ENCODE measurements around the gene PRICKLE1.

The PRICKLE1 gene

DNA sequence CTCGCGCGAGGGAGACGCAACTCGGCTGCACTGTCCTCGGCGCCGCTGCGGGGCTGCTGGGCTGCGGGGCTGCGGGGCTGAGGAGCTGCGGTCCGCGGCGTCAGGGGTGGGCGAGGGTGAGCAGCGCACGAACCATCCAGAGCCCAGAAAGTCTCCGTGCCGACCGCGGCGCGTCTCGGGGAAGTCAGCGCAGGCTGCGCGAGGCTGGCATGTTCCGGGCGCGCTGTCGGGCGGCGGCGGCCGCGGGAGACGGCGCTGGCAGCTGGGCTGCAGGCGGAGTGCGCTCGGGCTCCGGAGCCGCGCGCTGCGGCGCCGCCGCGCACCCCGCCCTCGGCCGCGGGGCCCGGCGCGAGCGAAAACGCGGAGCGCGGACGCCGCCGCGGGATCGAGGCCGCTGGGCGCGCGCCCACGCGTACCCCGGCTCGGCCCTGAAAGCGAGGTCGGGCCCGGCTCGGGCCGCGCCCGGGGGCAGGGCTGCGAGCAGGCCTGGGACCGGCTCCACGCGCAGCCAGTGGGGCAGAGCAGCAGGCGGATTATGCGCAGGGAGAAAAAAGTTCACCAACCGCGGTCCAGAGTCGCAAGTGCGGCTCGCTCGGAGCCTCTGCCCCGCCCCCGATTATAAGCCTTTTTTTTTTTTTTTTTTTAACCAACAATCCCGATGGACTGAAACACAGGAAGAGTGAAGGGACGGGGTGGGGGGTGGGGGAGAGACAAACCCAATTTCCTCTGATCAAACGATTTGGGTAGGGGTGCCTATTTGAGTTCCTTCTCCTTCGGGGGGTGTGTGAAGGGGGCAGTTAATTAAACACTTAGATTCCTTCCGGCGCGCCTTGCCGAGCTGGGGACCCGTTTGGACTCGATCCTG is at the start of gene PRICKLE1:
Gene PRICKLE1, minus strand, starts transcription at position 282 of the 865 bp plus-strand sequence. CDS start 117,230 bp downstream, outside the sequence.
- peak; percentile 71 for DNase-seq (ENCODE audit: low spot score)

DNA sequence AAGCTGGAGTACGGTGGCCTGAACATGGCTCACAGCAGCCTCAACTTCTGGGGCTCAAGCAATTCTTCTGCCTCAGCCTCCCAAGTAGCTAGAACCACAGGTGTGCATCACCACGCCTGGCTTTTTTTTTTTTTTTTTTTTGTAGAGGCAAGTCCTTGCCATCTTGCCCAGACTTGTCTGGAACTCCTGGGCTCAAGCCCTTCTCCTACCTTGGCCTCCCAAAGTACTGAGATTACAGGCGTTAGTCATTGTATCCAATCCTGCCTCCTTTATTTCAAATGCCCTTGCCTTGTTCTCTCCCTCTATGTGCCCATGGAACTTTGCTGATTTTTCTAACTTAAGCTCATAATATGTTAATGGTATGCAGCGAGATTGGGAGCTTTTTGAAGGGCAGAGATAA is 49.2 kb upstream of the PRICKLE1 start:
- DNase-seq (ENCODE audit: low spot score): no peak

DNA sequence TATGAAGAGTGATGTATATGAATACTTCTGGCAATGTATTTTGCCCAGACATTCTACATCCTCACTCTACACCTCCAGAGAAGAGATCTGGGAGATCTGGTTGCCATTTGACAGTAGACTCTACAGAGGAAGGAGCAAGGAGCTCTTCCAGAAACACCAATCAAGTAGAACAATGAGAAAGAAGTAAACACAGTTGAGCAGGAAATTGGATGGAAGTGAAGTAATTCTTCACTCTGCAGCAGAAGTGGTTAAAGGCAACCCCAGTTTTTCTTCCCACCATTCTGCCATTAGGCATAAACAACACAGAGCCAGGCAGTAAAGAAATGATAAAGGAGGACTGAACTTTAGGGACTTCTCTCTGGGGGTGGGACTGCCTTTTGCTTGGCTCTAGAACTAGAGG is 48.5 kb upstream of the PRICKLE1 start:
- no peak for DNase-seq (ENCODE audit: low spot score)

DNA sequence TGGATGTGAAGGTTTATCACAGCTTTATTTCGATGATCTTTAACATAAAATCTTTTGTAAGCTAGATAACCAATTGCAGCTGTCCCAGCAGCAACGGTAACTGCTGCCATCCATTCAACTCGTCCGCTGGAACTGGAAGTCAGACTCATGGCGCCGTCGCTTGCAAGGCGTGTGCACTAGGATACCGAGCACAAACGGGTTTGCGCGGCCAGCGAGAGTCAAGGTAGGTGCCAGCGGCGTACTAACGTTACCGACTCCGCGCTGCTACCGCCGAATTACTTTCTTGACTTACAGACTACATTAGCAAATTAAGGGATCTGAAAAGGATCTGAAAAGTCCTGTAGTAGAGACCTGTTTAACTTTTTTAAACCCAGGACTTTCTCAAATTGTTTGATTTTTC is 47.4 kb upstream of the PRICKLE1 start:
- DNase-seq (ENCODE audit: low spot score): no peak

DNA sequence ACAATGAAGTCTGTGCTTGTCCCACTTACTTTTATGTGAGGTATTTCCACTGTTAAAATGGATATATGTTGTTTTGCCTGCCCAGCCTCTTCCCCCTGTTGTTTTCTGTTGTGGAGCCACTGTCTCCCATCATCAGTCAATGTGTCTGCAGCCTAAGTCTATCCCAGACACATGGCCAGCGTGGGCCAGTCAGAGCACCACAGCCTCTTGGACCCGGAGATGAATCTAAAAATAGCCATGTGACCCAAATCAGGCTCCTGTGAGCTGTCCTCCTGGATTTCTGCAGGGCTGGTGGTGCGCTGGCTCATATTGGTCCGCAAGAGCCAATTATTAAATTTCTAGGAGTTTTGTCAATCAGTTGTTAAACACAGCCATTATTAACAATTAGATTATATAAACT is 44.0 kb upstream of the PRICKLE1 start:
- DNase-seq (ENCODE audit: low spot score): no peak

DNA sequence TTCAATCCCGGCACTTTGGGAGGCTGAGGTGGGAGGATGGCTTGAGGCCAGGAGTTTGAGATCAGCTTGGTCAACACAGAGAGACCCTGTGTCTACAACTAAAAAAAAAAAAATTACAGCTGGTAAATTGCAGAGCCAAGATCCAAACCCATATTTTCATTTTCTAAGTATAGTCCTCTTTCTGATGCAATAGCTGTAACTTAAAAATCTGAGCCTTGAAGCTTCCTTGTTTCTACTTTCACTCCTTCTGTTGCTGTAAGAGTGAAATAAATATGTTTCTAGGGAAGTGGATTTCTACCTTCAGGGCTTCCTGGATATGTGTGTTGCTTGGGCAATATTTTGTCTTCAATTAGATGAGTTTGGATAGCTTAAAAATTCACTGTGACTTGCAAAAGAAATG is 42.0 kb upstream of the PRICKLE1 start:
- no peak for DNase-seq (ENCODE audit: low spot score)

DNA sequence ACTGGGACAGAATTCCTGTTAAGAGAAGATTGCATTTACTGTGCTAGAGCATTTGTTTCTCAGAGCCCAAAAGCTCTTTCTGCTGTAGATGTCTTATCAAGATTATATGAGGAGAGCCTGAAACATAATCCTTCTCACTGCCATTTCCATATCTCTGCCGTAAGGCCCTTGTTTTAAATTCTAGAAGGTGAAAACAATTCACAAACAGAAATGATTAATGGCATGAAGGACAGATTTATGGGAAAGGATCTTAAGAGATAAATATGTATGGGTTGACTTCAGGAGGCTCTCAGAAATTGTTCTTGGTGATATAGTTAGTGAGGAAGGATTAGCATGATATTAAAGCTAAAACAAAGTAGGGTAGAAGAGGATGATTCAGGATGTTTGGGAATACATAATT is 40.8 kb upstream of the PRICKLE1 start:
- DNase-seq (ENCODE audit: low spot score): no peak

DNA sequence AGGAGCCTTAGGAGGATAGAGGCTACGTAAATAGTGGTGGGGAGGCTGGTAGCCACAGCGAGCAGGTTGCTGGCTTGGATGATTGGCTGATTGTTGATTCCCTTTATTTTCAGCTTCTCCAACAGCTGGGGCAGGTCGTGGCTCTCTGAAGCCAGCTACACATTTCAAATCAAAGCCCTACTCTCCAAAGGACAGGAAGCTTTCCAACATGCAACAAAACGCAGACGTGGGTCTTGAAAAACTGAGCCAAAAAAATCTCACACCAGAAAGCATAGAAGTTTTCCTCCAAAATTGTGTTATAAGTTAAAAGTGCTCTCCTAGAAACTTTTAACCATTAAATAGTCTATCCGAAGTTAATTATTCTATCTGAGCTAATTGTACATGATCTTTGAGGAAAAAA is 37.6 kb upstream of the PRICKLE1 start:
- no peak for DNase-seq (ENCODE audit: low spot score)

DNA sequence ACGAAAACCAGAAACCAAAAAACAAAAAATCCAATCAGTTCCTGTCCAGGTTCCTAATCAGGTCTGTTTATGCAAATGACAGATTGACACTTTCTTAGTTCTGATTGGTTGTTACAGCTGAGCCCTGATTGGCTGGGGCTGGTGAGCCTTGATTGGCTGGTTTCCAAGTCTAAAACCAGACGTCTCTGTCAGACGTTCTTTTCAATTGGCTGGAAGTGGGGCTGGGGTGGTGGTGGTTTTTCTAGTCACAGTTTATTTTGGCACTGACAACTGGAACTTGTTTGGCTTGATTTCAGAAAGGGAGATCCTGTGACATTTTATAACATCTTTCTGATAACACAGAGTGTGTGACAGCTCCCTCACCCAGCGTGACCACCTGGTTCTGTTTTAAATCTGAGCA is 36.1 kb upstream of the PRICKLE1 start:
- no peak for DNase-seq (ENCODE audit: low spot score)

DNA sequence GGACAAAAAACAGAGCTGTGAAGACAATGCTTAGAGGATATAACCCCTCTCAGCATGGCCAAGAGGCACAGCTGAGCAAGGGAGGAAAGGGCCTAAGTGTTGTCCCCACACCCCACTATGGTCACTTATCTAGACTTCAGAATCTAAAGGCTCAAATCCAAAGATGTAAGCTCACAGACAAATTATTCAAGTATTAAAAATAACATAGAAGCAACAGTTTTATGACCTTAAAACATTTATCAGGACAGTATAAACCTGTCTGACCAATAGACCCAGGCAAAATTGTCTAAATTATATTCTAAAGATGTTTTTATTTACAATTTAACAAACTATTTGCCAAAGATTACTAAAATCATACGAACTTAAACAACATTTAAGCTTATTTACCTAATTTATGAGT is 28.1 kb upstream of the PRICKLE1 start:
- no peak for DNase-seq (ENCODE audit: low spot score)

DNA sequence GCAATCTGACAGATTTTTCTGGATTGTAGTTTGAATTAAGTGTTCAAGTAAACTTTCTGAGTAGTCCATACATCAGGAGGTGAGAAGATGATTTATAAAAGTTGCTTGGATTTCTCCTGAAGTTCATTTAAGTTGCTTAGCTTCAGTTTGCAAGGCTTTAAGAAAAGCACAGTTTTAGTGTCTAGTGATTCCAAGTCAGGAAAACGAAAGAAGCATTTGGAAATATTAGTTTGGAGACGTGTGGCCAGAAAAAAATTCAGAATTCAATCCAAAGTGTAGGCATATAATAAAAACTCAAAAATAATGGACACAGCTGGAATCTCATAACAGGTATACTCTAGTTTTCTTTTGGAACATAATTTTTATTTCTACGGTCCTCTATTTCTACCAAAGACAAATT is 25.5 kb upstream of the PRICKLE1 start:
- DNase-seq (ENCODE audit: low spot score): no peak

DNA sequence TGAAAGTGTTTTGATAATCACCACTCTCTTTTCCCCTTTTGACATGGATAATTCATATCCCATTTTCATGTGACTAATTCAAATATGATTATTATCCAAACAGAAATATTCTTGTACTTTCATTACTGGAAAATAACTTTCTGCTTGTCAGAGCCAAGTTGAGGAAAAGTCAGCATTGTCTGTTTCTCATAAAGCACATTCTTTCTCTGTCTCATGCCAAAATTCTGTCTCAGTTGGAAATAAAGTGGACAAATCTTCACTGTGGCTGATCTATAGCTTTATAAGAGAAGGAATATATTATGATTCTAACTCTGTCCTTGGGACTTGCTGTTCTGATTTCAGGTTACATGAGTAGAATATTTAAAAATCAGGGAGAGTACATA is 22.7 kb upstream of the PRICKLE1 start:
- no peak for DNase-seq (ENCODE audit: low spot score)

DNA sequence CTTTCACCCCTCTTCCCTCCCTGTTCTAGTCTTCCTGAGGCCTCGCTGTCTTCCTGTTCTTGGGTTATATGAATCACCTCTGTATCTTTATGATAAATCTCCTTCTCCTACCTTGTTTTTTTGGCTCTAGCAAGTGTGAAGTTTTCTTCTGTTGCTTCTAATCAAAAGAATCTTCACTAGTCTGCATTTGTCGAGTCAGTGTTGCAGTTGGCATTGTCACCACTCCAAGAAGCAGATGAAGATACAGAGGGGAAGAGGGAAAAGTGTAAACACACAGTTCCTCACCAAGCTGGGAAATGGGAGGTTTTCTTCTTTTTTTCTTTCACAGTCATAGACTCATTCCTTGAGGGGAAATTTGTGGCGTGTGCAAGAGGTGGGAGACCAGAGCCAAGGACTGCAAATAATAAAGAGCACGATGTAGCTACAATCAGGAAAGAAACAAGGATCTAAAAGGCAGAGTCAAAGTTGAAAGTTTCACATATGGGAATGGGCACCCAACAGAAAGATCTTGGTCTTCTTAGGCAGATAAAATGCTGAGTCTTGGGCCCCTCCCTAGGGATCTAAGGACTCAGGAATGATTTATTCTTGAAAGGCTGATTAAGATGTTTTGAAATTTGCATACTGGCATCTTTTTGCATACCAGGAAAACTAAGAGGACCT is 22.2 kb upstream of the PRICKLE1 start:
- no peak for DNase-seq (ENCODE audit: low spot score)

DNA sequence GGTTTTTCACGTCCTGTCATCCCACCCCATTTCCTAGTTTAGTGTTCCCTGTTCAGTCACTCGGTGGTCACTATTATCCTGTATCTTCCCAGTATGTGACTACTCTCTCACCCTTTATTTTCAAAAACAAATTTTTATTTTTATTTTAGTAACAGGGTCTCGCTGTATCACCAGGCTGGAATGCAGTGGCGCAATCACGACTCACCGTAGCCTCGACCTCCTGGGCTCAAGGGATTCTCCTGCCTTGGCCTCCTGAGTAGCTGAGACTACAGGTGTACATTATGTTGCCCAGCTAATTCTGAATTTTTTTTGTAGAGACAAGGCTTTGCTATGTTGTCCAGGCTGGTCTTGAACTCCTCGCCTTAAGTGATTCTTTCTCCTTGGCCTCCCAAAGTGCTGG is 20.1 kb upstream of the PRICKLE1 start:
- no peak for DNase-seq (ENCODE audit: low spot score)

DNA sequence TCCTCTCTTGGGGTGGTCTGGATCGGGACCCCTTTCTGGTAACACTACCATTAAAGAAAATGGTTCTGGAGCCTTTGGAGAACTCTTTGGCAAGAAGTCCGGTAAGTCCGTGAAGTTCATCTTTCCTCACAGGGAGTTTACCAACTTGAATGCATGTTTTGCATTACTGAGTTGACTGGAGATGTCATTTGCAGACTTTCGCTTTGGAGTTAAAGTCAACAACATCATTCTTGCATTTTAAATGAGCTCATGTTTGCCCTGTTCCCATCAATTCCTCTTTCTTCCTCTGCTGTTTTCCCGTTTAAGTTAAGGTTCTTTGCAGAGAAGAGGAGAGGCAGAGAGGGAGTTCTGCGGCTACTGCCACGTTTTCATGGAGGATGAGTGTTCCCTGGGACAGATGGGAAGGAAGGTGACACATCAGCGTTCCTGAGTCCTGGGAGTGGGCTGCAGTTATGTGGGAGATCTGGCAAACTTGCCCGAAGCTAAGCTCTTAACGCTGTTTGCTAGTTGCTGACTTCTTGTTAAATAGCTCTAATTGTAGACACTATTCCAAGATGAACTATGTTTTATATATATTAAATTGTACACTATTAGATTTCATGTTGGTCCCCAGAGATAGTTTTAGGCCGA is 18.8 kb upstream of the PRICKLE1 start:
- no peak for DNase-seq (ENCODE audit: low spot score)

DNA sequence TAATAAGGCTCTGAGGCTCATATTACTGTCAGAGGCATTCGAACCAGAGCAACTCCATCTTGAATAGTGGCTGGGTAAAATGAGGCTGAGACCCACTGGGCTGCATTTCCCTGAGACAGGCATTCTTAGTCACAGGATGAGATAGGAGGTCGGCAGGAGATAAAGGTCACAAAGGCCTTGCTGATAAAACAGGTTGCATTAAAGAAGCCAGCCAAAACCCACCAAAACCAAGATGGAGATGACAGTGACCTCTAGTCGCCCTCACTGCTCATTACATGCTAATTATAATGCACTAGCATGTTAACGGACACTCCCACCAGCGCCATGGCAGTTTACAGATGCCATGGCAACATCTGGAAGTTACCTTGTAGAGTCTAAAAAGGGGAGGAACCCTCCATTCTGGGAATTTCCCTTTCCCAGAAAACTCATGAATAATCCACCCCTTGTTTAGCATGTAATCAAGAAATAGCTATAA is 18.1 kb upstream of the PRICKLE1 start:
- no peak for DNase-seq (ENCODE audit: low spot score)

DNA sequence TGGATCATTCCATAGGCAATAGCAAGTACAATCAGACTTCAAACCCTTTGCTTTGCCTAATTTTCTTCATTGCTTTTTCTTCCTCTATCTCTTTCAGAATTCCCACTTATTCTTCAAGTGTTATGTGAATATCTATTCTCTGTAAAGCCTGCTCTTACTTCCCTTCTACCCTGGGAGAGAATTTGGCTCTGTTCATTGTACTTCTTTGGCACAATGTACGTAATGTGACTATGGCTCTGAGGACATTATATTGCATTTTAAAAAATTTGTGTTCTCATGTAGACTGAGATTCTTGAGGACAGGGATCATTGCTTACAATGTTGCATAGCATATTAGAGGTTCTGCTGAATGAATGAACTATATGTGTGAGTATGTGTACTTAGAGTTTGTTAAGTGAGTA is 16.9 kb upstream of the PRICKLE1 start:
- DNase-seq (ENCODE audit: low spot score): no peak

DNA sequence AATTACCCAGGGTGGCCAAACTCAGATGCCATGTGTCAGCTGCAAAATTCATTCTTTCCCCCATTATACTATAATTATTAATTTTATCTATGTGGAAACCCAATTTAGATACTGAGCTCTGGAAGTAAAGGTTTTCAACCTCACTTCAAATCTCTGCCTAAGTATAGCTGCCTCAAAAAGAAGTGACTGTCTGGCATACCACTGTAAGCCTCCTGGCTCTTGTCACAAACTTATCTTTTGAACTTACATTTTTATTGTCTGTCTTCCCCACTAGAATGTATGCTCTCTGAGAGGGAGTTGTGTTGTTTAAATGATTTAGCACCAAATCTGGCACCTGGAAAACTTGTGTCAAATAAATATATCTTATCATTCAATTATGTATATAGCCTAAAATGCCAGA is 16.1 kb upstream of the PRICKLE1 start:
- no peak for DNase-seq (ENCODE audit: low spot score)

DNA sequence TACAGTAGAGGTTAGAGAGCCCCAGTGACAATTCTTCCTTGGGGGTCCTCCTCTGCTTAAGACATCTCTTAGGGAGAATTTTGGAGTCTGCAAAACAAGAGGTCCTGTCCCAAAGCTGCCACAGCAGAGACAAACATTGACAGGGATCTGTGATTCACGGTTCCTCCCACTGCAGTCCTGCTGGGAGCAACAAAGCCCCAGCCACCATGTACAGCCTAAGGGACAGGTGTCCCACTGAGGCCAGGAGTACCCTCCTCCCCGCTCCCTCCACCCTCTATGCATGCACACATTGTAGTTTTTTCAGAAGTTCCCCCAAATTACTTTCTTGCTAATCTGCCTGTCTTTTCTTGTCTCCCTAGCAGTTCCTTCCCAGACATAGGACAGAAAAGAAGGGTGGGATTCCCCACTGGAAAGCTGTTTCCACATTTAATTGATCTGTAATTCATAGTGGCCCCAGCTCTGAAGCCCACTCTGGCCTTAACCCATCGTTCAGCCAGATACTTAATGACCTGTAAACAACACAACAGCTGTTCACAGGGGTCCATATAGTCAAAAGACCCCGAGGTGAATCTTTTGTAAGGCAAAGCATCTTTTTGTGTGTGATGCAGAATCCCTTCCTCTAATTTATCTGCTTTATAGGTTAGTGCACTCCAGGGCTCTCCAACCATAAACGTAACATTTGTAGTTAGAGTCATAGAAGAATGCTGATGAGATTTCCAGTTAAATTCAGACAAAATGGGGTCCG is 13.9 kb upstream of the PRICKLE1 start:
- DNase-seq (ENCODE audit: low spot score): no peak

DNA sequence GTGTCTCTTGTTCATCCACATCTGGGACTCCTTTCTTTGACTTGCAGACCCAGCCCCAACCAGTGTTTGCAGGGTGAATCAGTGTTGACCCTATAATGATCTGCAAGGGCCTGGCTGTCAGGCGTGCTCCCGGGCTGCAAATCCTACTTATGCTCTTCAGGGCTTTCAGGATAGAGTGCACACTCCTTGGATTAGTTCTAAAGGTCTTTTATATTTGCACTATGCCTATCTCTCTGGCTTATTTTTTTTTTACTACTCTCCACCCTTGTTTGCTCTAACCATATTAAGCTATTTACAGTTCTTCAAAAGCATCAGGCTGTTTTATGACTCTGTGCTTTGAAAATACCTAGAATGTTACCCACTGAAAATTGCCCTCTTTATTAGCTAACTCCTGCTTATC is 4.3 kb upstream of the PRICKLE1 start:
- DNase-seq (ENCODE audit: low spot score): no peak

DNA sequence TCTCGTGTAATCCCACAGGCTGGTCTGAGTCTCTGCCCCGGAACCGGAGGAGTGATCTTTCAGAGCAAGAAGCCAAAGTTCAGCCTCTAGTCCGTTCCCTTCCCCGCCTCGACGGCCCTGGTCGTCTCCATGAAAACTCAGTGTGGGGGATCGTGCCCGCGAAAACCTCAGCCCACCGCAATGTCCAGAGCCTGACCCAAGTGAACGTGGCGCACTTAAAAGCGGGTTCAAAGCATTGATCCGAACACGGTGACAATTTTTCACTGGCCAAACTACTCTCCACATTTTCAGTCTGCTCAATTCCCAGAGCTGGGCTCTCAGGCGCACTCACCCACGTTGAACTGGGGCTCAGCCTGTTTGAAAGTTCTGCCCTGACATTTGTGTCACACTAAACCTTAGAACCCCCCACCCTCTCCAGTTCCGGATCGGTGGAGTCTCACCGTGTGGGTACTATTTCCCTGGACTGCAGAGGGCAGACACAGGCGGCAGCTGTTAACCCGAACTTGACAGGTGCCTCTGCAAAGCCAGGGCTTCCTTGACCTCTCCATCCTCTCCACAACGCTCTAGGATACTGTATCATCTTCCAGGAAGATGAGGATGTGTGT is 886 bp upstream of the PRICKLE1 start:
- peak; percentile 10 for DNase-seq (ENCODE audit: low spot score)

Data from germinal center (tissue), 1 donor.